ENCODE results near the gene ANXA6. TPM values are rescaled to one million over a fixed set of nuclear protein-coding genes. Genes with fewer than 3 reads are reported as not detected.

ANXA6 gene
- total and polyA plus RNA-seq, 10 of the 15 experiments (the other 5 are each of a cell fraction or from before 2014, with no cell fraction given), result 44.0 to 571 (median 465) TPM

DNA sequence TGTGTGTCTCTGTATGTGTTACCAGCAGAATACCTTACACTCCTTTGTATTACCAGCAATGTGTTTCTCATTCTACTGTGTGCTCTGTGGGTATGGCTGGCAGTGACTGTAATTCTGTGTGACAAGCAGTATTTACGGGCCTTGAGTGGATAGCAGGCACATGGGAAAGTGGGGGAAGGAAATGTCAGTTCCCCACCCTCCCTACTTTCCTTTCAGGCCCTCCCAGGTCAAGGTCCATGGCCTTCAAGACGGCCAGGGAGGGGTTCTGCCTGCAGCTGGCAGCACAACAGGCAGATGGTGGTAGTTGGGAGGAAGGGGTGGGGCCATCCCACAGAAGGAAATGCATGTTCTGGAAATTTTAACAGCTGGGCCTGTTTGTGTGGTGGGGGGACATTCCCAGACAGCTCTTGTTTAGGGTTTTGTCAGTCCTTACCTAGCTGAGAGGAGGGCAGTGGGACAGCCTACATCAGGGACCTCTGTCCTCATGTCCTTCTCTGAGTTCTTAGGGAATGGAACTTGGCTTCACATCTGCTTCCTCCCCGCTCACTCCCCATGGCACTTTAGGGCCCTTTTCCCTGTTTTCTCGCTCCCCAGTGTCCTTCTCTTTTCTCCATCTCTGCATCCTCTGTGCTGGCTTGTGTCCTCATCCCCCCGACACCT, 62.1 kb downstream of the ANXA6 start:
- POLR2A ChIA-PET, result interaction anchor here (0.9 to 8.2 kb wide), 6 partner anchors 15 to 55 kb away, joined by 3 to 222 read pairs (median 4); partner anchors contain the start of gene TNIP1
- Histone ChIP-seq H3K4me1 (ENCODE audit: control insufficient read depth, insufficient read depth, low read length) (peaks cover 78% of the 10 kb centered on the region), H3K4me3 (no peak overlapping the region), H3K9me3 (replicated peaks; ENCODE audit: control insufficient read depth, insufficient read depth, low read length) (no peaks in the 10 kb centered on the region), H3K9ac (ENCODE audit: control insufficient read depth, insufficient read depth, low read length) (peak overlapping the region; percentile 69; the same call in 1 of the 2 replicates), H2AFZ (ENCODE audit: control insufficient read depth, low read depth, low read length) (no peak overlapping the region), H3K27me3 (replicated peaks in 1 of 2; ENCODE audit: control insufficient read depth in 2 of 2, insufficient read depth in 2 of 2, low read length in 1 of 2) (no peaks in the 10 kb centered on the region), H3K4me2 (ENCODE audit: control insufficient read depth, insufficient read depth) (peak overlapping the region; percentile 87; the same call in 1 of the 2 replicates), H3K27ac (ENCODE audit: control insufficient read depth, insufficient read depth) (peak overlapping the region; percentile 98), H3K79me2 (ENCODE audit: control insufficient read depth, insufficient read depth, low read length) (peaks cover 16% of the 10 kb centered on the region), H3K36me3 (ENCODE audit: control insufficient read depth in 2 of 2, insufficient read depth in 2 of 2, low read length in 1 of 2) (peaks cover 4 to 13% of the 10 kb centered on the region in 2 experiments; a peak in 3 of 4 replicates), H4K20me1 (ENCODE audit: control insufficient read depth, insufficient read depth) (no peaks in the 10 kb centered on the region)
- ATAC-seq (peak; percentile 16), FAIRE-seq (no peak), DNase-seq (ENCODE audit: low read depth, low spot score) (no peak)
- CTCF ChIA-PET, result interaction anchor here (0.9 to 6.3 kb wide), 5 partner anchors 12 to 47 kb away, joined by 3 to 78 read pairs (median 15); no protein-coding TSS in a partner anchor
- SMC1A ChIA-PET (ENCODE audit: uncharacterized antibody, unreplicated experiment), result interaction anchor here (0.7 to 6.0 kb wide), 16 partner anchors 11 to 118 kb away, joined by 3 to 125 read pairs (median 4); partner anchors contain the start of gene TNIP1
- in situ Hi-C loops (cut with MboI), result no loop called here
- no TSS peak for BruUV-seq (replicated peaks)
- RAD21 ChIA-PET (ENCODE audit: unreplicated experiment), result interaction anchor here (1.1 to 5.7 kb wide), 7 partner anchors 11 to 58 kb away, joined by 3 to 94 read pairs (median 4); partner anchors contain the start of gene TNIP1
- WGBS (ENCODE audit: insufficient coverage, insufficient replicate concordance, low lambda C conversion rate, missing lambda C conversion rate), result 61% methylated on average over 5 of the region's 5 CpGs
- intact Hi-C loops (cut with micrococcal nuclease; ENCODE audit: unreplicated experiment), result no loop called here
- TF ChIP-seq RFX5 (IDR thresholded peaks at IDR 0.05; ENCODE audit: low read depth, low read length) (no peak), IKZF2 (IDR thresholded peaks at IDR 0.05) (peak; percentile 28 to 46; a peak in 2 of 4 replicates), PML (IDR thresholded peaks at IDR 0.05; ENCODE audit: low read length) (0 out of 2 replicates have a peak, but pooled peaks have one; percentile 35), EED (IDR thresholded peaks at IDR 0.05; ENCODE audit: low read depth) (peak; percentile 33), HDGF (IDR thresholded peaks at IDR 0.05) (no peak), TCF12 (IDR thresholded peaks at IDR 0.05; ENCODE audit: low read depth, low read length) (no peak), BCL11A (IDR thresholded peaks at IDR 0.05; ENCODE audit: low read depth, low read length) (0 out of 2 replicates have a peak, but pooled peaks have one; percentile 3), GABPA (IDR thresholded peaks at IDR 0.05; ENCODE audit: low read depth) (no peak), CEBPB (IDR thresholded peaks at IDR 0.05; ENCODE audit: borderline replicate concordance in 1 of 2, low read depth in 2 of 2, low read length in 2 of 2) (no peak), MEF2A (IDR thresholded peaks at IDR 0.05; ENCODE audit: insufficient read depth, low read depth, low read length) (no peak), RBBP5 (conservative IDR thresholded peaks at IDR 0.05) (no peak), JUNB (IDR thresholded peaks at IDR 0.05) (no peak), IKZF1 (conservative IDR thresholded peaks at IDR 0.05) (peak; percentile 55), POLR2AphosphoS5 (IDR thresholded peaks at IDR 0.05; ENCODE audit: low read length) (peak; percentile 49), PAX5 (IDR thresholded peaks at IDR 0.05; ENCODE audit: borderline replicate concordance, low read depth, low read length) (no peak), NR2F1 (conservative IDR thresholded peaks at IDR 0.05) (0 out of 2 replicates have a peak, but pooled peaks have one; percentile 8), FOXM1 (IDR thresholded peaks at IDR 0.05; ENCODE audit: low read depth, low read length) (0 out of 2 replicates have a peak, but pooled peaks have one; percentile 16), ZZZ3 (IDR thresholded peaks at IDR 0.05; ENCODE audit: control insufficient read depth, insufficient read length, low read depth) (no peak), RELA (IDR thresholded peaks at IDR 0.05; ENCODE audit: borderline replicate concordance, partially characterized antibody) (no peak), KLF5 (IDR thresholded peaks at IDR 0.05; ENCODE audit: partially characterized antibody) (no peak), HDAC6 (IDR thresholded peaks at IDR 0.05; ENCODE audit: unreplicated experiment) (no peak)
- TF ChIP-seq, protein P1, sequence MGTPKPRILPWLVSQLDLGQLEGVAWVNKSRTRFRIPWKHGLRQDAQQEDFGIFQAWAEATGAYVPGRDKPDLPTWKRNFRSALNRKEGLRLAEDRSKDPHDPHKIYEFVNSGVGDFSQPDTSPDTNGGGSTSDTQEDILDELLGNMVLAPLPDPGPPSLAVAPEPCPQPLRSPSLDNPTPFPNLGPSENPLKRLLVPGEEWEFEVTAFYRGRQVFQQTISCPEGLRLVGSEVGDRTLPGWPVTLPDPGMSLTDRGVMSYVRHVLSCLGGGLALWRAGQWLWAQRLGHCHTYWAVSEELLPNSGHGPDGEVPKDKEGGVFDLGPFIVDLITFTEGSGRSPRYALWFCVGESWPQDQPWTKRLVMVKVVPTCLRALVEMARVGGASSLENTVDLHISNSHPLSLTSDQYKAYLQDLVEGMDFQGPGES (IDR thresholded peaks at IDR 0.05), result no peak
- TF ChIP-seq, protein P2, sequence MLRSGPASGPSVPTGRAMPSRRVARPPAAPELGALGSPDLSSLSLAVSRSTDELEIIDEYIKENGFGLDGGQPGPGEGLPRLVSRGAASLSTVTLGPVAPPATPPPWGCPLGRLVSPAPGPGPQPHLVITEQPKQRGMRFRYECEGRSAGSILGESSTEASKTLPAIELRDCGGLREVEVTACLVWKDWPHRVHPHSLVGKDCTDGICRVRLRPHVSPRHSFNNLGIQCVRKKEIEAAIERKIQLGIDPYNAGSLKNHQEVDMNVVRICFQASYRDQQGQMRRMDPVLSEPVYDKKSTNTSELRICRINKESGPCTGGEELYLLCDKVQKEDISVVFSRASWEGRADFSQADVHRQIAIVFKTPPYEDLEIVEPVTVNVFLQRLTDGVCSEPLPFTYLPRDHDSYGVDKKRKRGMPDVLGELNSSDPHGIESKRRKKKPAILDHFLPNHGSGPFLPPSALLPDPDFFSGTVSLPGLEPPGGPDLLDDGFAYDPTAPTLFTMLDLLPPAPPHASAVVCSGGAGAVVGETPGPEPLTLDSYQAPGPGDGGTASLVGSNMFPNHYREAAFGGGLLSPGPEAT (IDR thresholded peaks at IDR 0.05; ENCODE audit: low read depth), result peak; percentile 39
